SJCRH30 (cell line): ENCODE measurements around the gene RNPS1. TPM values are rescaled to one million over a fixed set of nuclear protein-coding genes. Genes with fewer than 3 reads are reported as not detected.

Source experiments
- DNase-seq, 2 experiments: peaks; one replicate each; pipeline ENCODE4 v3.0.0-alpha.2; 2015 to 2020
- H3K27ac ChIP-seq: fragments of 250-450 bp; sonication (Bioruptor Pico); 2 replicates; pipeline ENCODE4 v1.5.1; 2020; ENCODE audit warnings: mild to moderate bottlenecking, moderate library complexity
- H3K27me3 ChIP-seq: fragments of 250-450 bp; sonication (Bioruptor Pico); 2 replicates; pipeline ENCODE4 v1.5.1; 2020; ENCODE audit warnings: mild to moderate bottlenecking, moderate library complexity
- H3K36me3 ChIP-seq: fragments of 250-450 bp; sonication (Bioruptor Pico); 2 replicates; pipeline ENCODE4 v1.5.1; 2020; ENCODE audit warnings: mild to moderate bottlenecking, moderate library complexity
- H3K4me1 ChIP-seq: fragments of 250-450 bp; sonication (Bioruptor Pico); 2 replicates; pipeline ENCODE4 v1.5.1; 2020; ENCODE audit warnings: mild to moderate bottlenecking, moderate library complexity
- H3K4me3 ChIP-seq: fragments of 250-450 bp; sonication (Bioruptor Pico); 2 replicates; pipeline ENCODE4 v1.5.1; 2020; ENCODE audit warnings: mild to moderate bottlenecking, moderate library complexity
- H3K9me3 ChIP-seq: fragments of 250-450 bp; sonication (Bioruptor Pico); replicated peaks from 2 replicates; pipeline ENCODE4 v1.5.1; 2020; ENCODE audit warnings: mild to moderate bottlenecking, moderate library complexity
- total RNA-seq: library from RNA; depleted of rRNA; stranded (reverse); fragments of >200 nt; shearing (Covaris generic); gene quantifications from 2 replicates; pipeline ENCODE4 v1.2.3, GENCODE V29; 2014

RNPS1 gene
- total RNA-seq, 1 experiment from 2014 or later, result 310 TPM

DNA sequence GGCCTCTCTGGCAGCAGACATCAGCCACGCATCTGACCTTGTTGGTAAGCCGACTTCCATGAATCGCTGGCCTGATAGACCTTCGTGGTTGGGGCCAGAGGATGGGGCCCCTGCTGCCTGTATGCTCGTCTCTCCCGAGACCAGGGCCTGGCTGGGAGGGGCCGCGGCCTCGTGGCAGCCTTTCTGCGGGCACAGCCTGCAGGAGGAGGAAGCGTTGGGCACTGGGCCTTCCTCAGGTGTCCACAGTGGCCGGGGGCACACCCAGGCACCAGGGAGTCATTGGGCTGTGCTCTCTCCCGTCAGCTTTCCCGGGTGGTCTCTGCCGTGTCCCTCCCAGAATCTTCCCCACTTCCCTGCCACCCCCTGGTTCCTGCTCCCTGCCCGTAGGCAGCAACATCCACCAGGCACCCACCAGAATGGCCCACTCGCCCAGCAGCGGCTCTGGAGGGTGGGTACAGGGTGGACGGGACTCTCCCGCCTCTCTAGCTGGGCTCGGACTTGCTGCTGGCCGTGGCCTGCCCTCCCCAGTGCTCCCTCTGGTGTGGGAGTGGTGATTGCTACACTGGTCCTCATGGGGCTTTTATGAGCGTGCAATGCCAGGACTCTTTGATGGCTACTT, 38.2 kb downstream of the RNPS1 start:
- Histone ChIP-seq H3K9me3 (no peaks in the 10 kb centered on the region), H3K27me3 (no peaks in the 10 kb centered on the region), H3K4me1 (peaks cover 22% of the 10 kb centered on the region), H3K4me3 (no peak overlapping the region), H3K36me3 (peaks cover 10% of the 10 kb centered on the region), H3K27ac (no peak overlapping the region)
- no peak for DNase-seq

DNA sequence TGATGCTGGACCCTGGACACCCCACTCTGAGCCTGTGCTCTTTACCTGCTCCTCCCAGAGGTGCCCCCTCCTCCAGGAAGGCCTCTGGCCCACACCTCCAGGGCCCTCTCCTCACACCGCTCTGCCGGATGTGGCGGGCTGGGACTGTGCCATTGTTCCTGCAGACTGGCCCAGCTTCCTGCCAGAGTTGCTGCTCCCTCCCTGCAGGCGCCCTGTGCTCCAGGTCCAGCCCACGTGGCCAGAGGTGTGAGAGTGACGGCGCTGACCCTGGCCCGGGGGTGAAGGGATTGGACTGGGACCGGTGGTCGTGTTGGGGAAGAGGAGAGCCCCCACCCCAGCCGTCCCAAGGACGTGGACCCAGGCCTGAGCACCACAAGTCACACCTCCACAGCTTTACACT, 38.8 kb downstream of the RNPS1 start:
- H3K9me3 ChIP-seq, result no peaks in the 10 kb centered on the region
- H3K4me1 ChIP-seq, result peaks cover 22% of the 10 kb centered on the region
- H3K36me3 ChIP-seq, result peaks cover 10% of the 10 kb centered on the region

DNA sequence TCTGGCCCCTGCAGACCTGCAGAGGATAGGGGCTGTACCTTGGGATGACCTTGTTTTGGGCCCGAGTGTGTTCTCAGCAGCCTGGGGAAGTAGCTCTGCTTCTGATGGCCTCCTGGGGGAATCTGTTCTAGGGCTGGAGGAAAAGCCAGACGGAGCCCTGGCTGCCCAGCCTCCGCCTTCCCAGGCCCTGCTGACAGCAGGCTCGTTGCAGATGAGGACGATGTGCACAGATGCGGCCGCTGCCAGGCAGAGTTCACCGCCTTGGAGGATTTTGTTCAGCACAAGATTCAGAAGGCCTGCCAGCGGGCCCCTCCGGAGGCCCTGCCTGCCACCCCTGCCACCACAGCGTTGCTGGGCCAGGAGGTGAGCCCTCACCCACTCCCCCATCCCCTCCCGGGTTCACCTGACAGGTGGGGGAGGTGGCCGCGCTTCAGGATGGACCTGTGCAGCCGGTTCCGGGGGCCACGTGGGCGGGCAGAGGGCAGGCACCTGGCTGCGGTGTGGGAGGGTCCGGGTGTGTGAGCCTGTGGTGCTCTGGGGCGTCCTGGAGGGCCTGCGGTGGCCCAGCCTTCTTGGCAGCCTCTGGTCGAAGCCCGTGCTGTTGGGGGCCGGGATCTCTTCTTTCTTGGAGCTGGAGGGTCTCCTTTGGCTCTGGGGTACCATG, 39.6 kb downstream of the RNPS1 start:
- Histone ChIP-seq H3K4me3 (no peak overlapping the region), H3K4me1 (peaks cover 22% of the 10 kb centered on the region), H3K36me3 (peaks cover 7% of the 10 kb centered on the region), H3K27me3 (no peaks in the 10 kb centered on the region), H3K9me3 (no peaks in the 10 kb centered on the region), H3K27ac (no peak overlapping the region)
- DNase-seq, result no peak

More for the DNA sequence above, 38.8 kb downstream of the RNPS1 start:
- H3K4me3 ChIP-seq, result no peak overlapping the region
- H3K27ac ChIP-seq, result no peak overlapping the region
- H3K27me3 ChIP-seq, result no peaks in the 10 kb centered on the region
- no peak for DNase-seq

DNA sequence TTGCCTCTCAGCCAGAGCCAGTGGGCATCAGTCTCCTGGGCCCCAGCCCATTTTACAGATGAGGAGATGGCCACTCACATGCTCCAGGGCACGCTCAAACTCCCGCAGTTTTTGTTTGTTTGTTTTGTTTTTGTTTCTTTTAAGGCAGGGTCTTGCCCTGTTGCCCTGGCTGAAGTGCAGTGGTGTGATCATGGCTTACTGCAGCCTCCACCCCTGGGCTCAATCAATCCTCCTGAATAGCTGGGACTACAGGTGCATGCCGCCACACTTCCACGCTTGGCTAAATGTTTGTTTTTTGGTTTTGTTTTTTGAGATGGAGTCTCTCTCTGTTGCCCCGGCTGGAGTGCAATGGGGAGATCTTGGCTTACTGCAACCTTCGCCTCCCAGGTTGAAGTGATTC, 41.0 kb downstream of the RNPS1 start:
- Histone ChIP-seq H3K4me1 (peaks cover 19% of the 10 kb centered on the region), H3K4me3 (no peak overlapping the region), H3K27ac (no peak overlapping the region), H3K36me3 (peaks cover 3% of the 10 kb centered on the region; the same call in 1 of the 2 replicates), H3K27me3 (no peaks in the 10 kb centered on the region), H3K9me3 (no peaks in the 10 kb centered on the region)
- no peak for DNase-seq

DNA sequence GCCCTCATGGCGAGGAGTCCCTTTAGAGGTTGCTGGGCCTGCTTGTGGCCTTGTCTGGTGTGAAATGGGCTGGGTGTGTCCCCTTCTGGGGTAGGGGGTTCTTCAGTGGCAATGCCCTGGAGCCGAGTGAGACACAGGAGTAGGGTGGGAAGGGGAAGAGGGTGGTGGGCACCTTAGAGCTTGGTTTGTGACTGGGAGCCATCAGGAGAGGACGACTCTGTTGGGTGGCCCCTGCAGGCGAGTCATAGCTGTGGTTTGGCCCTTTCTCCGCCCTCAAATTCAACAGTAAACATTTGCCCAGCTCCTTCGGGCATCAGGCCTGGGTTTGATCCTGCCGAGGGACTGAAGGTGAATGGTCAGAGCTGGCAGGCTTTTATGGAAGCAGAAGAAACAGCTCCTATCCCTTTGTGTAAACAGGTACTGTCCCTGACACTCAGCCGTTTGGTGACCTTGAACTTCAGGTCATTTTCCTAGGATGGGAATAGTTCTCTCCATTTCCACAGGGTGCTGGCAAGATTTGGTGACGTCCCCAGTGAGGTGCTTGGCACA, 41.6 kb downstream of the RNPS1 start:
- Histone ChIP-seq H3K27ac (no peak overlapping the region), H3K9me3 (no peaks in the 10 kb centered on the region), H3K4me3 (no peak overlapping the region), H3K36me3 (peaks cover 3% of the 10 kb centered on the region; the same call in 1 of the 2 replicates), H3K4me1 (peaks cover 14% of the 10 kb centered on the region), H3K27me3 (no peaks in the 10 kb centered on the region)
- no peak for DNase-seq

DNA sequence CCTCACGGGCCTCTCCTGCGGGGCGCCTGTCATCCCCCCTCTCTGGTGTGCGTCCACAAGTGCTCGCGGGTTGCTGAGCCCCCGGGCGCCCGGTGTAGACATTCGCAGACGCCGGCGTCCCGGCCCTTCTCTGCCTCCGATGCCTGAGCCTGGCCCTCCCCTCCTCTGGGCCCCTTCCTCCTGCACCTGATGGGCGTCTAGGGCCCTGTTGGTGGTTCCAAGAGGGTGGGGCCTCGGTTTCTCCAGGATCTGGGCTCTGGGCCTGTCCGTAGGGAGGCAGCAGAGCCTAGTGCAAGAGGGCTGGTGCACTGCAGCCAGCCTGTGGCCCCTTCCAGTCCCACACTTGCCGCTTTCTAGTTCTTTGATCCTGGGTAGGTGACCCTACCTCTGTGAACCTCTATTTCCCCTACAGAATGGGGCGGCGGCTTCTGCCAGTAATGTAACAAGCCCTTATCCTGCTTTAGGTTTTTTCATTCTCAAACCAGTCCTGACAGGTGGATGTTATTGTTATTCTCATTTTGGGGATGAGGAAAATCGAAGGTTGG, 43.9 kb downstream of the RNPS1 start:
- peak overlapping the region; percentile 57 for H3K27ac ChIP-seq
- no peaks in the 10 kb centered on the region for H3K9me3 ChIP-seq
- H3K4me1 ChIP-seq, result no peaks in the 10 kb centered on the region
- H3K36me3 ChIP-seq, result peaks cover 1% of the 10 kb centered on the region; the same call in 1 of the 2 replicates
- peak overlapping the region; percentile 87 for H3K4me3 ChIP-seq
- H3K27me3 ChIP-seq, result no peaks in the 10 kb centered on the region
- DNase-seq, result peak; percentile 36 to 45

DNA sequence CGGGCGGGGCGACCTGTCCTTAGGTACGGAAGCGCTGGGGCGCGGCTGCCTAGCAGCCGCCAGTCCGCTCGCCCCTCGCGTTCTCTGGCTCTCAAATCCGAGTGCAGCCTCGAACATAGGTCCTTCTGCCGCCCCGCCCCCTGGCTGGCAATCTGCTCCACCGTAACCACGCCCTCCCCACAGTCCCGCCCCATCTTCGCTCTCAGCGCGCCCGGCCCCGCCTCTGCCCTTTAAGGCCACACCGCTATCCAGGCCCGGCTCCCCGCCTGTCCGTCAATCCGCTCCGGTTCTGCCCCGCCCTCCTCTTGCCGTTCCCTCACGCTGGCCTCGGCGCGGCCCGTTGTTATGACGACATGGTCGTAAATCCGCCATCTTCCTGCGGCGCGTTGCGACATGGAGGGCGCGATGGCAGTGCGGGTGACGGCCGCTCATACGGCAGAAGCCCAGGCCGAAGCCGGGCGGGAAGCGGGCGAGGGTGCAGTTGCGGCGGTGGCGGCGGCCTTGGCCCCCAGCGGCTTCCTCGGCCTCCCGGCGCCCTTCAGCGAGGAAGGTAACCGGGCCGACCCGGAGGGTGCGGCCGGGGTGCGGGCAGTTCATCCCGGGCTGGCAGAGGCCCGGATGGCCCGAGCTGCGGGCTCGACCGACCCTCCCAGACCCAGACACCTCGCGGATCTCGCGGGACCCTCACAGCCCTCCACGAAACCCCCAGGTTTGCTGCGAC, 44.5 kb downstream of the RNPS1 start, which contains the start of gene E4F1:
Gene E4F1, plus strand, starts transcription at position 371 of the 721 bp plus-strand sequence. Its CDS starts 23 bp downstream, at position 394.
- Histone ChIP-seq H3K27ac (peak within 1 kb of the TSS; percentile 57), H3K36me3 (no peaks in the 10 kb centered on the region), H3K4me1 (no peaks in the 10 kb centered on the region), H3K9me3 (no peaks in the 10 kb centered on the region), H3K27me3 (no peaks in the 10 kb centered on the region), H3K4me3 (peak within 1 kb of the TSS; percentile 87)
- DNase-seq, result peak; percentile 99

DNA sequence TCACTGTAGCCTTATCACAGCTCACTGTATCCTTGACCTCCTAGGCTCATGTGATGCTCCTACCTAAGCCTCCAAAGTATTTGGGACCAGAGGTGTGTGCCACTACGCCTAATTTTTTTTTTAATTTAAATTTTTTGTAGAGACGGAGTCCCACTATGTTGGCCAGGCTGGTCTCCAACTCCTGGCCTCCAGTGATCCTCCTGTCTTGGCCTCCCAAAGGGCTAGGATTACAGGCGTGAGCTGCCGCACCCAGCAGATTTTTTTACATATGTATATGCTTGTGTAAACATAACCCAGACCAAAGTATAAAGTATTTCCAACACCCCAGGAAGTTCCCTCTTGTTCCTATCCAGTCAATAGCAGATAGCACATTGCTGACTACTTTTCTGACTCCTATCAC, 51.6 kb downstream of the RNPS1 start:
- Histone ChIP-seq H3K4me1 (peaks cover 5% of the 10 kb centered on the region; the same call in 1 of the 2 replicates), H3K36me3 (0 out of 2 replicates have a peak, but pooled peaks cover 2% of the 10 kb centered on the region)

DNA sequence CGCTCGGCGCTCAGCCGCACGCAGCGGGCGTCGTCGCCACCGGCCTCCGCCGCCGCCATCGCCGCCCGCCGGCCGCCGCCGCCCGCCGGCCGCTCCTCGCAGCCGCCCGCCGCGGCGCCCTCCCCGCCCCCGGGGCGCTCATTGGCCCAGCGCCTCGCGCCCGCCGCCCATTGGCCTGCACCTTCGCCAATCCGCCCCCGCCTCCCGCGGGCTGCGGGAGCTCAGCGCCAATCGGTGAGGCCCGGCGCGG, 53.3 kb downstream of the RNPS1 start, which contains the start of gene PGP:
Gene PGP, minus strand, starts transcription at position 122 of the 250 bp plus-strand sequence. Its CDS starts 63 bp downstream, at position 59.
- H3K27ac ChIP-seq, result peak within 1 kb of the TSS; percentile 79
- DNase-seq, result no peak
- 0 out of 2 replicates have a peak, but pooled peaks cover 2% of the 10 kb centered on the region for H3K36me3 ChIP-seq
- H3K27me3 ChIP-seq, result no peaks in the 10 kb centered on the region
- peak within 1 kb of the TSS; percentile 96 for H3K4me3 ChIP-seq
- peaks cover 5% of the 10 kb centered on the region; the same call in 1 of the 2 replicates for H3K4me1 ChIP-seq
- no peaks in the 10 kb centered on the region for H3K9me3 ChIP-seq

More for the DNA sequence above, 51.6 kb downstream of the RNPS1 start:
- no peak for DNase-seq
- no peaks in the 10 kb centered on the region for H3K27me3 ChIP-seq
- H3K9me3 ChIP-seq, result no peaks in the 10 kb centered on the region
- no peak overlapping the region for H3K4me3 ChIP-seq
- no peak overlapping the region for H3K27ac ChIP-seq

DNA sequence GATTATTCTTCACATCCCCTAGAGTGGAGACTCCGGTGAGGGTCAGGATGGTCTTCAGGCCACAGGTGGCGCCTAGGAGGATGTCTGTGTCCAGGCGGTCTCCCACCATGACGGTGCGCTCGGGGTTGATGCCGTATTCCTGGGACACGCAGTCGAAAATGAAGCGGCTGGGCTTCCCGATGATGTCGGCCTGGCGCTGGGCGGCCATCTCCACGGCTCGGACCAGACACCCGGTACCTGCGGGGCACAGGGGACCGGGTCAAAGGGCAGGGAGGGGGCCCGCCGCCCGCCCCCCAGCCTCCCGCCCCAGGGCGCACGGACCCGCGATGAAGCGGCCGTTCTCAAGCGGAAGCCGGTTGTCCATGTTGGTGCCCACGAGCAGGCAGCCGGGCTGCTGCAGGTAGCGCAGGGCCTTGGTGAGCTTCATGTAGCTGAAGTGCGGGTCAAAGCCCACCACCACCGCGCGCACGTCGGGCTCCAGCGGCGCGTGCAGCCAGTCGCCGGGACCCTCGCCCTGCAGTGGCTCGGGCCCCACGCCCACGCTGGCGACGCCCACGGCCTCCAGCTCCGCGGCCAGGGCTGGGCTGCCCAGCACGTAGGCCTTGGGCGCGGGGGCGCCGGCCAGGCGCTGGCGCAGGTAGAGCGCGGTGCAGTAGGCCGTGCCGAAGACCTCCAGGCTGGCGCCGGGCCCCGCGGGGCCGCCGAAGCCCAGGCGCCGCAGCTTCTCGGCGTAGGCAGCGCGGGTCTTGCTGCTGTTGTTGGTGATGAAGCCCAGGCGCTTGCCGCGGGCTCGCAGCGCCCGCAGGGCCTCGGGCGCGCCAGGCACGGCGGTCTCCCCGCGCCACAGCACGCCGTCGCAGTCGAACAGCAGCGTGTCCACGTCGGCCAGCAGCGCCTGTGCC, 53.9 kb downstream of the RNPS1 start:
- Histone ChIP-seq H3K4me3 (peak overlapping the region; percentile 96), H3K27me3 (no peaks in the 10 kb centered on the region), H3K9me3 (no peaks in the 10 kb centered on the region), H3K36me3 (0 out of 2 replicates have a peak, but pooled peaks cover 2% of the 10 kb centered on the region), H3K4me1 (peaks cover 5% of the 10 kb centered on the region; the same call in 1 of the 2 replicates), H3K27ac (no peak overlapping the region)
- DNase-seq, result peak in 1 of 2 experiments; percentile 26

DNA sequence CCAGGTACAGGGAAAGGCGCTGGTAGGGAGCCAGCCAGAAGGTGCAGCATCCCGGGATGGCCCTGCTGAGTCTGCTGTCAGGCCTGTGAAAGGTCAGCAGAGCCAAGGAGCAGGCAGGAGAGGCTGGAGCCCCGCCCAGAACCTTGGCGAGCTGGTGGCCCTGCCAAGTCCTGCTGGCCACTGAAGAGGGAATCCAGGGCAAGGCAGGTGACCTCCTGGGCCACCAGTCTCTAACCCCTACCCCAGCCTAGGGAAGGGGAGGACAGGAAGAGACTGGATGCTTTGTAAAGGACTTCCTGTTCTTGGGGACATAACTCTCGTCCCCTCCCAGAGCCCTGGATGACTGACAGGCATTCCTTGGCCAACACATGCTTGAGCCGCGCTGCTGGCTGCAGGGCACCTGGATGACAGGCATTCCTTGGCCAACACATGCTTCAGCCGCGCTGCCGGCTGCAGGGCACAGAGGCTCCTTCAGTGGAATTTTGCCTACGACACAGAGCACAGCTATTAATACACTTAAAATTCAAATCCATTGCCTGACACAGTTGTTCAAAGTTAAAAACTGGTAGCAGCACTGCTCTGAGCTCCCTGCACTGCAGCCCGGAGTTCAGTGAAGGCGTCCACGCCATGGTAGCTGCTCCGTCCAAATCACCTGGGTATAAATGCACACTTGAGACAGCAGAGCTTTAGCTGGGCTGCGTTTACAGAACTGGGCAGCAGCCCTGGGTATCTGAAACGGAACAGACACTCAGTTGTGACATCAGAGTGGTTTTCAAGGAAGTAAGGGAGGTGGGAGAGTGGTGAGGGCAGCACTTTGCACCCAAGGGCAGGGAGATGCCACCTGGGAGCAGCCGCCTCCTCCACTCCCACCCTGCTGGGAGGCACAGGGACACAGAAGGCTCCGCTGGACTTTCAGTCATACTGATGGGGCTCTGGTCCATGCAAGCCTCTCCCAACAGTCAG, 55.3 kb downstream of the RNPS1 start:
- Histone ChIP-seq H3K4me1 (peaks cover 5% of the 10 kb centered on the region; the same call in 1 of the 2 replicates), H3K9me3 (no peaks in the 10 kb centered on the region), H3K4me3 (peak overlapping the region; percentile 96; the same call in 1 of the 2 replicates), H3K27me3 (no peaks in the 10 kb centered on the region), H3K36me3 (peaks cover 5% of the 10 kb centered on the region; the same call in 1 of the 2 replicates), H3K27ac (no peak overlapping the region)
- DNase-seq, result no peak

DNA sequence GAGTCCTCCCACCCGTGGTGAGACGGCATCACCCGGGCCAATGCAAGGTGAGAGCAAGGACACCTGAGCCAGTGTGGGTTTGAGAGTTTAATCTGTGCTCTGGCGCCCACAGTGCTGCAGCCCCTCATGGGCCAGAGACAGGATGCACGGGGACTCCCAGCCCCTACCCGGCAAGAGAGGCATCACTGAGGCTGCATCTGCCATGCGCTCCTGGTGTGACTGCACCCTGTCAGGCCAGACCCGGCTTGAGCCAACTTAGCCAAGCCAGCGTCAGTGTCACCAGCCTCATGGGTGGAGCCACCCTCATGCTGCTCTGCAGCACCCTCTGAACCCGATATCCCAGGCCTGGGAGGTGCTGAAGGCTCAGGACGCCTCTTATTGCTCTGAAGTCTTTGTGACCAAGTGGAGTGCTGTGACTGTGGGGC, 56.0 kb downstream of the RNPS1 start:
- H3K9me3 ChIP-seq, result no peaks in the 10 kb centered on the region
- H3K36me3 ChIP-seq, result peaks cover 5% of the 10 kb centered on the region; the same call in 1 of the 2 replicates
- no peak overlapping the region for H3K27ac ChIP-seq
- DNase-seq, result no peak
- no peaks in the 10 kb centered on the region for H3K27me3 ChIP-seq
- peaks cover 5% of the 10 kb centered on the region; the same call in 1 of the 2 replicates for H3K4me1 ChIP-seq
- no peak overlapping the region for H3K4me3 ChIP-seq
